GM21786 (cell line): ENCODE measurements around the gene DHCR7.

Experiments
- ATAC-seq: cut with Tn5 transposase; IDR thresholded peaks from one replicate; pipeline ENCODE4 v1.9.1; 2021; ENCODE audit not compliant: unreplicated experiment

DHCR7 gene, protein sequence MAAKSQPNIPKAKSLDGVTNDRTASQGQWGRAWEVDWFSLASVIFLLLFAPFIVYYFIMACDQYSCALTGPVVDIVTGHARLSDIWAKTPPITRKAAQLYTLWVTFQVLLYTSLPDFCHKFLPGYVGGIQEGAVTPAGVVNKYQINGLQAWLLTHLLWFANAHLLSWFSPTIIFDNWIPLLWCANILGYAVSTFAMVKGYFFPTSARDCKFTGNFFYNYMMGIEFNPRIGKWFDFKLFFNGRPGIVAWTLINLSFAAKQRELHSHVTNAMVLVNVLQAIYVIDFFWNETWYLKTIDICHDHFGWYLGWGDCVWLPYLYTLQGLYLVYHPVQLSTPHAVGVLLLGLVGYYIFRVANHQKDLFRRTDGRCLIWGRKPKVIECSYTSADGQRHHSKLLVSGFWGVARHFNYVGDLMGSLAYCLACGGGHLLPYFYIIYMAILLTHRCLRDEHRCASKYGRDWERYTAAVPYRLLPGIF

DNA sequence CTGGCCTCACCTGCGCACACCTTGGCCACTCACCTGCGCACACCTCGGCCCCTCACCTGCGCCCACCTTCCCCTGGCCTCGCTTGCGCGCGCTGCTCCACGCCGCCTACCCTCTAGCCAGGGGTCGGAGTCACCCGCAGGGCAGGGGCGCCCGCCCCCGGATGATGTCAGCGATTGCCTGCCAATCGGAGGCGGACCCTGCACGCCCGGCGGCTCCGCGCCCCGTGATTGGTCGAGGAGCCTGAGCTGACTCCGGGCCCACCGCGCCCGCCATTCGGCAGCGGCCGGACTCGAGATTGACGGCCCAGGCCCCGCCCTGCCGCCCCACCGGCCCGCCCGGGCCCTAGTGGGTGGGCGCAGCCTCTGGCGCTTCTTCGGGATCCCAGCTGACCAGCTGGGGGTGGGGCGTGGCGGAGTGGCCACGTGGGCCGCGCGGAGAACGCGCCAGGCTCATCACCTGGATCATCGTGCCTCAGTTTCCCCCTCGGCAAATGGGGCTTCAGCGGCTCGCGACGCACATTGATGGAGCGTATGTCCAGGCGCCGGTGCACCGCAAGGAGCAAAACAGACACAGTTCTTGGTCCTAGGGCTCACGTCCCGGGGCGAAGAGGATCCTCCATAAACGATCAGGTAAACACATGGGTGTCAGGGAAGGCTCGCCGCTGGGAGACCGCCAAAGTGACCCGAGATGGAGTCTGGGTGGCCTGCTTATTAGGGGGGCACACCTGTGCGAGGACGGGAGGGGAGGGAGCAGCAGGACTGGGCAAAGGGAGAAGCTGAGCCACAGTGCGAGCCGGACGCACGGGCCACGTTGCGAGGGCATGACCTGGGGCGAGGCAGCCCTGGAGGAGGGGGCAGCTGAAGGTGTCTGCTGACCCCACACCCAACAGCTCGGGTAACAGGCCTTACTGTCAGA is at the start of gene DHCR7:
Gene DHCR7 (minus strand): TSS at position 137 of the 915 bp plus-strand sequence. CDS start 3,441 bp downstream, outside the sequence.
- ATAC-seq, result peak; percentile 84

DNA sequence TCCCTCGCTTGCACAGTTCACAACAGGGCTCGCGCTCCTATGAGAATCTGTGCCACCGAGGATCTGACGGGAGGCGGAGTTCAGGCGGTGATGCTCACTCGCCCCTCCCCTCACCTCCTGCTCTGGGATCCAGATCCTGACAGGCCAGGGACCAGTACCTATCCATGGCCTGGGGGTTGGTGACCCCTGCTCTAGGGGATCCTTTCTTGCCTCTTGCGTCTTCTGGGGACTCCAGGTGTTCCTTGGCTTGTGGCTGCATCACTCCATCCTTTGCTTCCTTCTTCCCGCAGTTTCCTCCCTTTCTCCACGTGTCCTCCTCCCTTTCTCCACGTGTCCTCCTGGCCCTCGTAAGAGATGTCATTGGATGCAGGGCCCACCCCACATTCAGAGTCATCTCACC is 48.2 kb upstream of the DHCR7 start:
- no peak for ATAC-seq

DNA sequence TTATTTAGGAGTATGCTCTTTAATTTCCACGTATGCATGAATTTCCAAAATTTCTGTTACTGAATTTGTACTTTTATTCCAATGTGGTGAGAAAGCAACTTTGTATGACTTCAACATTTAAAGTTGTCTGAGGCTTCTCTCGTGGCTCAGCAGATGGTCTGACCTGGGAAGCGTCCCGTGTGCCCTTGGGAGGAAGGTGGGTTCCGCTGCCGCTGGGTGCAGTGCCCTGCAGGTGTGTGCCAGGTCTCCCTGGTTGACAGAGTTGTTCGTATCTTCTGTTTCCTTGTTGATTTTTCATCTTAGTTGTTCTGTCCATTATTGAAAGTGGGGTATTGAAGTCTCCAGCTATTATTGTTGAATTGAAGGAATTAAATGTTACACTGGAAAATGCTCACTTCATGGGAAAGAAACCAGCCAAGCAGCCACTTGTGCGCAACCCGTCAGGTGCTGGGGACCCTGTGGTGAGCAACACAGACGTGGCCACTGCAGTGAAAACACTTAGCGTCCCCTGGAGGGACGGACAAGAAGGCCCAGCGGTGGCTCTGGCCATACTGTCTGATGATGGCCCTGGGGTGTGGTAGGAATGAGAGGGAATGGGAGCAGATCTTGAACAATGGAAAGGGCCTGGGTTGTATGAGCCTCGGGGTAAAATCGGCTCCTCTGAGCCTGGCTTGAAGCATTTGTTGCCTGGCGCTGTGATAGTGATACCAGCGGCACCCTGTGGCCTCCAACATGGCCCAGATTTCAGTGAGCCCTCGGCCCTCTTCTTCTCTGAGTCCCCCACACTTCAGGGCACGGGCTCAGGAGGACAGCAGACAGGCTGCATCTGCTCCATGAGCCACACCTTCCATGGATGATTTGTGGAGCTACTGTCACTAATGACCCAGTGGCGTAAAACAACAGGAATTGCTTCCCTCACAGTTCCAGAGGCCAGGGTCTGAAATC is 47.4 kb upstream of the DHCR7 start:
- ATAC-seq, result no peak

DNA sequence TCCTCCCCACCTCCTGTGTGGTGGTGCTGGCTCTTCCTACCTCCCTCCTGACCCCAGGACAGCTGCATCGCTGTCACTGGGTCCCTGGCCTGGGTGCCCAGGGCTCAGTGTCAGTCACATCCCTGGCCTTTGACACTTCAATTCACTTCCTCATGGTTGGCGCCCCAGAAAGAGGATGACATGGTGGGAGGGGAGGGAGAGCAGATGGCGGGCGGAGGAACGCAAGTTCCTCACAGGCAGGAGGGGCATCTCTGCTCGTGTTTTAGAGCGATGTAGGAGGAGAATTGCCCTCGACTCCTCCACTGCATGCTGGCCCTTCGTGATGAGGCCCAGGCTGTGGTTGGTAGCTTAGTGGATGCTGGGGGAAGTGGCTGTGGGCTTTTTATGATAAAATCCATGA is 43.7 kb upstream of the DHCR7 start:
- no peak for ATAC-seq

DNA sequence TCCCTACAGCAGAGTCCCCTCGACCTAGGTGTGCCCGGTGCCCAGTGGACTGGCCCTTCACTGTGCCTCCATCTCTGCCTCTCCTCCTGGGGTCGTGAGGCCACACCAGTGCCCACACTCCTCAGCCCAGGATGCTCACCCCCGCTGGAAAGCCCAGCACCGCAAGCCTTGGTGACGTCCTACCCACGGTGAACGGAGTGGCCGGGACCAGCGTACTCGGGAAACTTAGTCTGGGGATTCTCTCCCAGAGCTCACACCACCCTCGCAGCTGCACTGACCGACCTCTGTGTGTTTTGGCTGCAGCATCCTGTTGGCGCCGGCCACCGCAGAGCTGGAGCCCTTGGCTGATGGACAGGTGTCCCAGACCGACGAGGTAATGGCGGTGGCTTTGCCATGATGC is 43.3 kb upstream of the DHCR7 start:
- ATAC-seq, result no peak

DNA sequence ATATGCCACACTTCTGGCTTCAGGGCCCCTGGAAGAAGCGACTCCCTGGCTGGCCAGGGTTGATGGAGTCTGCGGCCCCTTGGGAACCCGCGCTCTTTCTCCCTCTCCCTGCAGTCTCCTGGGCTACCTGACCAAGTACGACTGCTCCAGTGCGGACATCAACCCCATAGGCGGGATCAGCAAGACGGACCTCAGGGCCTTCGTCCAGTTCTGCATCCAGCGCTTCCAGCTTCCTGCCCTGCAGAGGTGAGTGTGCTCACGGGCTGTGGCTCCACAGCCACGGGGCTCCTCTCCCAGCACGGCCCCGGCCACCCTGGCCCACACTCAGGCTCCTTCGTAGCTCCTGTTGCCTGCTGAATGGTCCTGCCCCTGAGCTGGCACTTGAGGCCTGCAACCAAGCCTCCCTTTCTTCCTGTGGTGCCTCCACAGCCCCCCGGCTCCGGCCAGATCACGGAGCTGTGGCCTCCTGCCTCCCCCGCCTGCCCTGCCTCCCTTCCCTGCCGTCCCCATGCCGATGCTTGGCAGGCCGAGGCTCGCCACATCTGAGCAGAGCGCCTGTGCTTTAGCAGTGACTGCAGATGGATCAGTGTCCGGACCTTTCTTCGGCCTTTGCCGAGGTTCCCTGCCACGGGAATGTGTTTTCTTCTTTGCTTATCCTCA is 42.7 kb upstream of the DHCR7 start:
- ATAC-seq, result no peak

DNA sequence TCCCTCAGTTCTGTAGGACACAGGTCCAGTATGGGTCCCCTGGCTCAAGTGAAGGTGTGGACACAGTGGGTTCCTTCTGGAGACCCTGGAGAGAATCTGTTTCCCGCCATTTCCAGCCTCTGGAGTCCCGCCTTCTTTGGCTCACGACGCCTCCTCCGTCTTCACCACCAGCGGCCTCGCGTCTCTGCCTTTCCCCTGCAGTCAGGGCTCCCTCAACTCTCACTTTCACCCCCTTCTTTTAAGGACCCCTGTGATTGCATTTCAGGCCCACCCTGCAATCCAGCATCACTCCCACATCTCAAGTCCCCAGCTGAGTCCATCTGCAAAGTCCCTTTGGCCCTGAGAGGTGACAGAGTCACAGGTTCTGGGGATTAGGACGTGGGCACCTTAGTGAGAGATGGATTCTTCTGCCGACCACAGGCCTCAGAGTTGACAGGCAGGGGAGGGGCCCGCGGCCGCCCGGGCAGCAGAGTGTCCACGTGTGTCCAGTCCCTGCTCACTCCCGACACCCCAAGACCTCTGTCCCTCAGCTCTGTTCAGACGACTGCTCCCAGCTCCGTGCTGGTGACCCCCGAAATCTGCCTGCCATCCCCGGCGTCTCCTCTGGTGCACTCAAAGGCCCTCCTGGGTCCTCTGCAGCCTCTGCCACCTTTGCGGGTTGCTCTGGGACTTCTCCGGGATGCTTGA is 42.0 kb upstream of the DHCR7 start:
- ATAC-seq, result no peak

DNA sequence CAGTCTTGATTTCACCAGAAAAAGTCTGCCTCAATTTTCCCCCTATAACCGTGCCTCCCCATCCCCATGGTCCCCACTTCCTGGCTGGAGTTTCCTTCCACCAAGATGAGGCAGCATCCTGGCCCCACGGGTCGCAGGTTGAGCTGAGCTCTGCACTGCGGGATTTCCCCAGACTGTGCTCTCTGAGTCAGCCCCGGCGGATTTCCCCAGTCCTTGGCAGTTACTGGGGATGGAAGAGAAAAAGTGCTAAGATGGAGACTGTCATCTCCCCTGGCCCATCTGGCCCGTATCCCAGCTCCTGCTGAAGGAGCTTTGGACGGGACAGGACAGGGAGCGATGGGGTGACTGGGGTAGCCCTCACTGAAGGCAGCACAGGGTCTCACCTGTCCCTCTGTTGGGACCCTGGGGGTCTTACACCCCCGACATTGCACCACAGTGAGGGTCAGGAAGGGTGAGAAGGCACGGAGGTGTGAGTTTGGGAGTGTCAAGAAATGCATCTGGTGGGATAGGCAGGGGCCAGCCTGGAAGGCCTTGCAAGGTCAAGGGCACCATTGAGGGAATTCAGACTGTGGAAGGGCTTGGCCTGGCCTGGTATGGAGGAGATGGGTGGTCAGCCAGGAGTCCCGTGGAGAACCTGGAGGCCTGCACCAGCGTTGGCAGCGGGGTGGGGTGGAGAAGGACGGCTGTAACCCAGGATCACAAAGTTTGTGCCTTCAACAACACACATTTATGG is 41.3 kb upstream of the DHCR7 start:
- ATAC-seq, result peak; percentile 47

DNA sequence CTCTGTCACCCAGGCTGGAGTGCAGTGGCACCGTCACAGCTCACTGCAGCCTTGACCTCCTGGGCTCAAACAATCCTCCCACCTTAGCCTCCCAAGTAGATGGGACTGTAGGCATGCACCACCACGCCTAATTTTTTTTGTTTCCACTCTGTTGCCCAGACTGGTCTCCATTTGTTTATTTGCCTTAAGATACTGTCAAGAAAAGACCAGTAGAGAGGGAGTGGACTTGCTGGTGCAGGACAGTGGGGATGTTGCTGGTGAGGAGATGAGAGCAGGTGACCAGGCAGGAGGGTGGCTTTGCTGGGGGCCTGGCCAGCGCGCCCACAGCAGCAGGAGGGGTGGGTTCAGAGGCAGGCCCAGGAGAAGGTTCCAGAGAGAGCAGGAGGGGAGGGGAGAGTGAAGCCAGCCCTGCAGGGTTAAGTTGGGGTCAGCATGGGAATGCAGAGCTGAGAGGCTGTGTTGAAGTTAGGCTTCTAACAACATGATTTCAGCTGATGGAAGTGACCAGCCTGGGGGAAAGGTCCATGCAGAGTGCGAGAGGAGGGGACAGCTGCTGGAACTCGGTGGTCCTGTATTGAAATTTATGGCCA is 40.6 kb upstream of the DHCR7 start:
- ATAC-seq, result no peak

DNA sequence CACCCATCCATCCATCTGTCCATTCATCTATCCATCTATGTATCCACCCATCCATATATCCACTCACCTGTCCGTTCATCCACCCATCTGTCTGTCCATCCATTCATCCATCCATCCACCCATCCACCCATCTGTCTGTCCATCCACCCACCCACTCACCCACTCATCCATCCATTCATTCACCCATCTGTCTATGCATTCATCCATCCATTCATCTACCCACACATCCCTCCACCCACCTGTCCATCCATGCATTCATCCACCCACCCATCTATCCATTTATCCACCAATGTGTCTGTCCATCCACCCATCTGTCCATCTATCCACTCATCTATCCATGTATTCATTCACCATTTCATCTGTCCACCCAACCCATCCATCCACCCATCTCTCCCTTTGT is 38.1 kb upstream of the DHCR7 start:
- no peak for ATAC-seq

DNA sequence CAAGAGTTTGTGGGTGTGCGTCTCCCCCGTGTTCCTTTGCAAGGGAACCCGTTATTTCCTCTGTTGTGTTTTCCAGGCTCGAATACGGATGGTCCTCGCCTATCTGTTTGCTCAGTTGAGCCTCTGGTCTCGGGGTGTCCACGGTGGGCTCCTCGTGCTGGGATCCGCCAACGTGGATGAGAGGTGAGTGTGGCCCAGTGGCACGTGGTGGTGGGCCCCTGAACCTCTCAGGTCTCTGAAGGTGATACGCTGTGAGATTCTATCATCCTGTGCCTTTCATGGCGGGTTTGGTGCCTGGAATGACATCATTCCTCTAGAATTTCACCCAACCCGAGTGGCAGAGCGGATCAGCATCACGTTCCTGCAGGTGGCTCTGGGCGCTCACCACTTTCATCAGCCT is 37.3 kb upstream of the DHCR7 start:
- no peak for ATAC-seq

DNA sequence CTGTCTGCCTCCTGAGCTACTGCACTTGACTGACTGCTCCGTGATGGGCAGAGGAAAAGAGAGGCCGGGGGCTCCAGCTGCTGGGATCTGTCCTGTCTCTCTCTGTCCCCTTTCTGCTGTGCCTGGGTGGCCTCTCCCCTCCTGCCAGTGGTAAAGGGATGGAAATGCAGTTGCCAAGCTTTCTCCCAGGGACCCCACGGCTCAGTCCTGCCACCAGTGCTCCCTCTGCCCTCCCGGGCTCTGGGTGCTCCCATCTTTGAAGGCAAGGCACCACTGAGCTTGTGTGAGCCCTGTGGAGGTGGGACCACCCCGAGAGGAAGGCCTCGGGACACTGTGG is 36.8 kb upstream of the DHCR7 start:
- ATAC-seq, result no peak

DNA sequence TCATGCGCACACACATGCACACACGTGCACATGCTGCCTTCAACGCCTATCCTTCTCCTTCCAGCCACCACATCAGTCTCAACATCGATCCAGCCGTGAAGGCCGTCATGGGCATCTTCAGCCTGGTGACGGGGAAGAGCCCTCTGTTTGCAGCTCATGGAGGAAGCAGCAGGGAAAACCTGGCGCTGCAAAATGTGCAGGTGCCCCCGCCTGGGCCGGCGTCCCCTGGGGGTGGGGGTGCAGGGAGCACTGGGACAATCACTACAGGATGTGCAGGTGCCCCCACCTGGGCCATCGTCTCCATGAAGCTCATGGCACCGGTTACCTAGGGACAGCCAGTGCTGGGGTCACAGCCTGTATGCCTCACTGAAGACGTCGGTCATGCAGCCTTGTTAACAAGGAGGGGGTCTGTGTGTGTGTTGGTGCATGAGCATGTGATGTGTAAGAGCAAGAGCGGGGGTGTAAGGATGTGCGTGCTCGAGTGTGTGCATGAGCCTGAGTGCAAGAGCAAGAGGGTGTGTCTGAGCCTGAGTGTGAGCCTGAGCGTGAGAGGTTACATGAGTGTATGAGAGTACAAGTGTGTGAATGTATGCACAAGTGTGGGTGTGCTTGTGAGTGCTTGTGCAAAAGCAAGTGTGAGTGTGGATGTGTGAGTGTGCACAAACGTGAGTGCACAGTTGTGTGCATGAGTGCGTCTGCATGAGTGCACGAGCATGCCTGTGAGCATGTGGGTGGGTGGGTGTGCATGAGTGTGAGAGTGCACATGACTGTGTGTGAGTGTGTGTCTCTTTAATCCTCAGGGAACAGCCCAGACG is 36.3 kb upstream of the DHCR7 start:
- no peak for ATAC-seq

DNA sequence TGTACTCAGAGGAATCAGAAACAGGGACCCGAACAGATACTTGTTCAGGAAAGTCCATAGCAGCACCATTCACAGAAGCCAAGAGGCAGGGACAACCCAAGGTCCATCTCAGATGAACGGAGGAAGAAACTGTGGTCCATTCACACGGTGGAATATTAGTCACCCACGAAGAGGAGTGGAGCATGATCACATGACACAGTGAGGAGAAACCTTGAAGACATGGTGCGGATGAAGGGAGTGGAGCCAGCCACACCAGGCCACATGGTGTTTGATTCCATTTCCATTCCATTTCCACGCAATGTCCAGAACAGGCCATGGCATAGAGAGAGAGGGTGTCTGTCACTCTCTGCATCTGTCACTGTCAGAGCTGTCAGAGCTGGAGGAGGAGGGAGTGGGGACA is 35.5 kb upstream of the DHCR7 start:
- no peak for ATAC-seq

DNA sequence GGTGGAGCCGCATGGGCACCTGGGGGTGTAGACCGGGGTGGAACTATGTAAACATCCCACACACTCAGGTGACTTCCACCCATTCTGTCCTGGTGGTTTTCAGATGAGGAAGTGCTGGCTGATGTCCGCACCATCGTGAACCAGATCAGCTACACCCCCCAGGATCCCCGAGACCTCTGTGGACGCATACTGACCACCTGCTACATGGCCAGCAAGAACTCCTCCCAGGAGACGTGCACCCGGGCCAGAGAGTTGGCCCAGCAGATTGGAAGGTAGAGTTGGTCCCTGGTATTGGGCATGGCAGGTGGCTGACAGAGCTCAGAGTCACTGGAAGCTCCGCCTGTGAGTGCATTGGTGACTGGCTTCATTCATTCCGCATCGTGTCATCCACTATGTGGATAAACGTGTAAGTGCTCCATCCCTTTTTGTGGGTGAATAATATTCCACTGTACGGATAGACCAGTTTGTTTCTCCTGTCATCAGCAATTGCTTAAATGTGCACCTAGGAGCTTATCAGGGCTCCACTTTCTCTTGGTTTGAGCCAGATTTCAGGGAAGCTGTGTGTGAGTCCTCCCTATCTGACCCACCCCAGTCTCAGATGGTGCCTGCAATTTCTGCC is 34.7 kb upstream of the DHCR7 start:
- no peak for ATAC-seq

DNA sequence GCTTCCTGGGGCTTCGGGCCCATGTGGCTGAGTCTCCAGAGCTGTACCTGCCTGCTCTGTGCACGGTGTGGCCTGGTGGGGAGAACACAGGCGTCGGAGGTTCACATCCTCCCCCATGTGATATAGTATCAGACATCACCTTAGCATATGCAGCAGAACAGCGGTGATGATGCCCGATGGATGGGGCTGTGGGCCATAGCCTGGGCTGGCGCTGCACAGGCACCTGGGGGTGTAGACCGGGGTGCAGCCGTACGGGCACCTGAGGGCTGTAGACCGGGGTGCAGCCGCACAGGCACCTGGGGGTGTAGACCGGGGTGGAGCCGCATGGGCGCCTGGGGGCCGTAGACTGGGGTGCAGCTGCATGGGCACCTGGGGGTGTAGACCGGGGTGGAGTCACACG is 34.0 kb upstream of the DHCR7 start:
- ATAC-seq, result no peak

DNA sequence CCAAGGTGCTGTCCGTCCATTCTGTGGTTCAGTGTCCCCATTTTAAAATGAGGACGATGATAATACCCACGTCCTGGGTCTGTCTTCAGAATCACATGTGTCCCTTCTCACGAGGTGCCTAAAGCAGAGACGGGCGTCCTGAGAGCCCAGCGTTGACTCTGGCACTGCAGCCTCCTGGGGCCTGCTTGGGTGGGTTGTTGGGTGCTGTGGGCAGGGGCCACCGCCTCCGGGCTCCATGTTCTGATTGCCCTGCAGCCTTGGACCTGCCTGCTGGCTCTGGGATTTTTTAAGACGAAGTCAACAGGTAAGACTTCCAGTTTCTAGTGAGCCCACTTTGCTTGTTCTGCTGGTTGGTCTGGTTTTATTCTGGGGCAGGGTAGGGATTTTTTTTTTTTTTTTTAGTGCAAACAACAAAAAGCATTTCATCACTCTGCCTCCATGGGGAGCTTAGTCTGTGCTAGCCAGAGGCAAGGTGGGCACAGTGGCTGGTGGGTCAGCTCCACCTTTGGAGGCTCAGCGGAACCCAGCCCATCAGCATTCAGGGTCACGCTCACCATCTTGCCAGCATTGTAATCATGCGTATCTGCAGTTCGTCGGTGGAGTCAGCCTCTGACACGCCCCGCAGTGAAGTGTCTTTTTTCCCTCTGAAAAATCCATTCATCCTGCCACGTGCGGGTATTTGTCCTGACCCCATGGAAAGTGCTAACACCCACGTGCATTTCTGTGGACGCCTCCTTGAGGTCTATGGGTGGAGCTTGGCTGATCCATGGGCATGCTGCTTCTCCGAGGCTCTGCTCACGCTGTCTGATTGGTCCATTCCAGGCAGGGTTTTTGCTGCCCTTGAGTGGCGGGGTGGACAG is 33.1 kb upstream of the DHCR7 start:
- ATAC-seq, result no peak
